BE2C (cell line): ENCODE measurements around the gene PNMA6E.

Experiments used
- DNase-seq: peaks from one replicate; pipeline ENCODE4 v3.0.0-alpha.2; 2020
- H3K27me3 ChIP-seq: fragments of 250-450 bp; sonication (Bioruptor Pico); 2 replicates; pipeline ENCODE4 v1.5.1; 2020; ENCODE audit warnings: mild to moderate bottlenecking
- H3K36me3 ChIP-seq: fragments of 250-450 bp; sonication (Bioruptor Pico); 2 replicates; pipeline ENCODE4 v1.5.1; 2020; ENCODE audit warnings: mild to moderate bottlenecking
- H3K4me1 ChIP-seq: fragments of 250-450 bp; sonication (Bioruptor Pico); 2 replicates; pipeline ENCODE4 v1.5.1; 2020
- H3K4me3 ChIP-seq: 2 replicates; pipeline ENCODE4 v1.5.1; 2011; ENCODE audit warnings: low read depth, low read length
- H3K9me3 ChIP-seq: fragments of 250-450 bp; sonication (Bioruptor Pico); 2 replicates; pipeline ENCODE4 v1.5.1; 2020
- TF ChIP-seq, protein P1 (sequence below): IDR thresholded peaks from 2 replicates; pipeline ENCODE4 v1.5.1; 2012; ENCODE audit warnings: mild to moderate bottlenecking, low read depth, low read length

PNMA6E gene

DNA sequence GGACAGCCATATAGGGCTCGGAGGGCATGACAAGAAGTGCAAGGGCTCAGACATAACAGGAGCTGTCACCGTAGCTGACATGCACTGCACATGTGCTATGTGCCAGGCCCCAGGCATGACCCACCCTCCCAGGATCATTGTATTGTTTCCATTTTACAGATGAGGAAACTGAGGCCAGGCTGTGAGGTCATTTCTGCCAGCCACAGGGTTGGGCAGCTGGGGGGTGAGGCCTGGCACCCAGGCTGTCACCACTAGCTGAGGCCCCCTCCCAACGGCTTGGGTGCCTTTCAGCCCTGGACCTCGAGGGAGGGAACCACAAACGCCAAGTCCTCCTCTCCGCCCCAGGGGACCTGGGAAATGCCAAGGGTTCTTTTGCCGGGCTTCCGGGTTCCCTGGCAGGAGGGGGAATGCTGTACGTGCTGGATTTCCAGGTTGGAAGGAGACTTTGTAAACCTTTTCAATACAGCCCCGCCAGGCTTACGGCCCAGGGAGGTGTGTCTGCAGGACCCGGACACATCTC is 32.1 kb upstream of the PNMA6E start:
- Histone ChIP-seq H3K4me3 (no peak overlapping the region), H3K27me3 (no peaks in the 10 kb centered on the region), H3K9me3 (no peaks in the 10 kb centered on the region), H3K36me3 (no peaks in the 10 kb centered on the region), H3K4me1 (no peaks in the 10 kb centered on the region)
- TF ChIP-seq, protein P1, sequence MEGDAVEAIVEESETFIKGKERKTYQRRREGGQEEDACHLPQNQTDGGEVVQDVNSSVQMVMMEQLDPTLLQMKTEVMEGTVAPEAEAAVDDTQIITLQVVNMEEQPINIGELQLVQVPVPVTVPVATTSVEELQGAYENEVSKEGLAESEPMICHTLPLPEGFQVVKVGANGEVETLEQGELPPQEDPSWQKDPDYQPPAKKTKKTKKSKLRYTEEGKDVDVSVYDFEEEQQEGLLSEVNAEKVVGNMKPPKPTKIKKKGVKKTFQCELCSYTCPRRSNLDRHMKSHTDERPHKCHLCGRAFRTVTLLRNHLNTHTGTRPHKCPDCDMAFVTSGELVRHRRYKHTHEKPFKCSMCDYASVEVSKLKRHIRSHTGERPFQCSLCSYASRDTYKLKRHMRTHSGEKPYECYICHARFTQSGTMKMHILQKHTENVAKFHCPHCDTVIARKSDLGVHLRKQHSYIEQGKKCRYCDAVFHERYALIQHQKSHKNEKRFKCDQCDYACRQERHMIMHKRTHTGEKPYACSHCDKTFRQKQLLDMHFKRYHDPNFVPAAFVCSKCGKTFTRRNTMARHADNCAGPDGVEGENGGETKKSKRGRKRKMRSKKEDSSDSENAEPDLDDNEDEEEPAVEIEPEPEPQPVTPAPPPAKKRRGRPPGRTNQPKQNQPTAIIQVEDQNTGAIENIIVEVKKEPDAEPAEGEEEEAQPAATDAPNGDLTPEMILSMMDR: no peak
- no peak for DNase-seq

DNA sequence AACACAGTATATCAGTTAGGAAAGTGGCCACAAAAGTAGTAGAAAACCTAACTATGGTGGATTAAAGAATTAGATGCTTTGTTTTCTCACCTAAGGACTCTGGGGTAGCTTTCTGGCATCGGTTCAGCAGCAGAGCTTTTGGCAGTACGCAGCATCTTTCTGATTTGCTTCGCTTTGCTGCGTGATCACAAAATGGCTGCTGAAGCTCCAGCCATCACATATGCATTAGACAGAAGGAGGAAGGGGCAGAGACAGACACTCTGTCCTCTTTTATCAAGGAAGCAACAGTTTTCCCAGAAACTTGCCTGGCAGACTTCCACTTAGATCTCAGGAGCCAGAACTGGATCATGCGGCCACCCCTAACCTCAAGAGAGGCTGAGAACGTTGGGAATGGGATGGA is 29.6 kb upstream of the PNMA6E start:
- Histone ChIP-seq H3K27me3 (no peaks in the 10 kb centered on the region), H3K9me3 (no peaks in the 10 kb centered on the region), H3K4me1 (no peaks in the 10 kb centered on the region), H3K4me3 (no peak overlapping the region), H3K36me3 (no peaks in the 10 kb centered on the region)
- no peak for DNase-seq
- TF ChIP-seq, protein P1: no peak

DNA sequence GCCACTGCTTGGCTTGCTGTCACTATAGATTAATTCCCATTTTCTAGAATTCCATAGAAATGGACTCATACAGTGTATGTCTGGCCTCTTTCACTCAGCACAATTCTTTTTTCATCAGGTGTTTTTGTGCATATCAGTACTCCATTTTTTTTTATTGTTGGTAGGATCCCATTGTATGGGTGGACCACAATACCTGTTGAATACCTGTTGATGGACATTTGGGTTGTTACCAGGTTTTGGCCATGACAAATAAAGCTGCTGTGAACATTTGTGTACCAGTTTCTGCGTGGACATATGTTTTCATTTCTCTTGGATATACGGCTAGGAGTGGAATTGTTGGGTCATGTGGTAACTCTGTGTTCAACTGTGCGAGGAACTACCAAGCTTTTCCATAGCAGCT is 25.1 kb upstream of the PNMA6E start:
- TF ChIP-seq, protein P1: no peak
- Histone ChIP-seq H3K4me3 (no peak overlapping the region), H3K36me3 (no peaks in the 10 kb centered on the region), H3K9me3 (no peaks in the 10 kb centered on the region), H3K27me3 (no peaks in the 10 kb centered on the region), H3K4me1 (no peaks in the 10 kb centered on the region)
- DNase-seq: no peak

DNA sequence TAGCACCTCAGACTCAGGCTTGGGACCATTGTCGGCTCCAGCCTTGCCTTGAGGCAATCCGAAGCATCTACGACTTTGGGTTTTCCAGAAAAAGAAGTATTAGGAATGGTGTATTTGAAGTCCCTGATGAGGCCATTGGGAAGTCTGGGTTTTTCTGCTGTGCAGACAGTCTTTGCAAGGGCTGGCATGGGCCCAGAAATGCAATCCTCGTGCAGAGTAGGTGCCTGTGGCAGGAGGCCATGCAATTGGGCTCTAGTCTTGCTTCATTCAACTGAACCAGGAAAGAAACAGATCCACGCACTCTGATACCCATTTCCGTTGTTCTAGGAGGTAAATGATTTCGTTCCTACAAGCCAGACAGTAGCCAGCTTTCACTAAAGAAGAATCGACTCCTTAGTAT is 22.5 kb upstream of the PNMA6E start:
- H3K9me3 ChIP-seq: no peaks in the 10 kb centered on the region
- H3K27me3 ChIP-seq: no peaks in the 10 kb centered on the region

DNA sequence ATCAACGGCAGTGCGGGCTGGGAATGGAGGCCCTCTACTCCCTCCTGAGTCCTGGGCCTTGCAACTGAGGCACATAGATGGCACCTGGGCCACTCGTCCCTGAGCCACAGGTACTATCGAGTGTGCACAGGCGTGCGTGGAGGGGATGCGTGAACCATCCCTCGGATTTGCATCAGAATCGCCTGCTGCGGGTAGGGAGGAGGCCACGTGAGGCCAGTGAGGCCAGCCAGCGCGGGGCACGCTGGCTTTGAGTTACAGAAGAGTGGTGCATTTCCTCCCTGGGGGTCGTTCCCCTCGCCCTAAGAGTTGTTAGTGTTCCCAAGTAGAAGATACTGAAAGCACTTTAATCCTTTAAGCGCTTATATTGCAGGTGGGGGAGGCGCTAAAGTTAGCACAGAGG is 20.7 kb upstream of the PNMA6E start:
- H3K9me3 ChIP-seq: no peaks in the 10 kb centered on the region
- H3K4me1 ChIP-seq: no peaks in the 10 kb centered on the region
- no peaks in the 10 kb centered on the region for H3K27me3 ChIP-seq

More for the DNA sequence above, 22.5 kb upstream of the PNMA6E start:
- Histone ChIP-seq H3K4me3 (no peak overlapping the region), H3K36me3 (no peaks in the 10 kb centered on the region), H3K4me1 (no peaks in the 10 kb centered on the region)
- TF ChIP-seq, protein P1: no peak
- no peak for DNase-seq

DNA sequence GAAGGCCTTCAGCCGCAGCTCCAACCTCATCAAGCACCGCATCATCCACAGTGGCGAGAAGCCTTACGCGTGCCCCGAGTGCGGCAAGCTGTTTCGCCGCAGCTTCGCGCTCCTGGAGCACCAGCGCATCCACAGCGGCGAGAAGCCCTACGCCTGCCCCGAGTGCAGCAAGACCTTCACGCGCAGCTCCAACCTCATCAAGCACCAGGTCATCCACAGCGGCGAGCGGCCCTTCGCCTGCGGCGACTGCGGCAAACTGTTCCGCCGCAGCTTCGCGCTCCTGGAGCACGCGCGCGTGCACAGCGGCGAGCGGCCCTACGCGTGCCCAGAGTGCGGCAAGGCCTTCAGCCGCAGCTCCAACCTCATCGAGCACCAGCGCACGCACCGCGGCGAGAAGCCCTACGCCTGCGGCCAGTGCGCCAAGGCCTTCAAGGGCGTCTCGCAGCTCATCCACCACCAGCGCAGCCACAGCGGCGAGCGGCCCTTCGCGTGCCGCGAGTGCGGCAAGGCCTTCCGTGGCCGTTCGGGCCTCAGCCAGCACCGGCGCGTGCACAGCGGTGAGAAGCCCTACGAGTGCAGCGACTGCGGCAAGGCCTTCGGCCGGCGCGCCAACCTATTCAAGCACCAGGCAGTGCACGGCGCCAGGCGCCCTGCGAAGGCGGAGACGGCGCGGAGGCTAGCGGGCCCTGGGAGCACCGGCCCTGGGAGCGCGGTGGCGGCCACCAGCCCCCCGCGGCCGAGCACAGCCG is 19.9 kb upstream of the PNMA6E start:
- Histone ChIP-seq H3K27me3 (no peaks in the 10 kb centered on the region), H3K36me3 (no peaks in the 10 kb centered on the region), H3K4me3 (no peak overlapping the region), H3K9me3 (no peaks in the 10 kb centered on the region), H3K4me1 (no peaks in the 10 kb centered on the region)
- TF ChIP-seq, protein P1: no peak
- DNase-seq: no peak

More for the DNA sequence above, 20.7 kb upstream of the PNMA6E start:
- no peak for DNase-seq
- no peak overlapping the region for H3K4me3 ChIP-seq
- no peaks in the 10 kb centered on the region for H3K36me3 ChIP-seq
- TF ChIP-seq, protein P1: no peak
